Measurements from ENCODE around the gene NANOG.
"Not testable (repeated sequence)": the region's sequence is repeated elsewhere in the genome, so short reads cannot be mapped to it uniquely, and the experiment has no call there.

The NANOG gene

GRCh38 chr12:7788884-7789528, at the start of gene NANOG:
Gene NANOG (plus strand): TSS chr12:7789402. CDS start chr12:7789615, 213 bp downstream.
- Histone ChIP-seq H3K27ac (ENCODE audit: low read length) (peak within 1 kb of the TSS; percentile 80), H3K4me1 (ENCODE audit: insufficient read depth, low read length) (peaks cover 27% of the 10 kb centered on the region), H3K4me3 (ENCODE audit: low read length) (peak within 1 kb of the TSS; percentile 86), H3K9ac (ENCODE audit: low read depth, low read length) (peak within 1 kb of the TSS; percentile 87; the same call in 1 of the 2 replicates), H3K36me3 (ENCODE audit: insufficient read depth, low read depth, low read length) (peaks cover 28% of the 10 kb centered on the region)
- not testable (repeated sequence) for H3K9me3 ChIP-seq (ENCODE audit: insufficient read depth, low read depth, low read length); H3K27me3 ChIP-seq (ENCODE audit: insufficient read depth, low read length)

GRCh38 chr12:7747246-7747645, 42.0 kb upstream of the NANOG start, which contains the start of gene CLEC4C:
Gene CLEC4C (minus strand): TSS chr12:7747375. CDS start chr12:7747348, 27 bp downstream.
- H3K4me1 ChIP-seq (ENCODE audit: insufficient read depth, low read length): no peaks in the 10 kb centered on the region
- peaks cover 3% of the 10 kb centered on the region for H3K9me3 ChIP-seq (ENCODE audit: insufficient read depth, low read depth, low read length)
- no peaks in the 10 kb centered on the region for H3K27me3 ChIP-seq (ENCODE audit: insufficient read depth, low read length)
- H3K36me3 ChIP-seq (ENCODE audit: insufficient read depth, low read depth, low read length): no peaks in the 10 kb centered on the region
- H3K27ac ChIP-seq (ENCODE audit: low read length): no peak within 1 kb of the TSS
- H3K4me3 ChIP-seq (ENCODE audit: low read length): no peak within 1 kb of the TSS
- H3K9ac ChIP-seq (ENCODE audit: low read depth, low read length): no peak within 1 kb of the TSS

DNA sequence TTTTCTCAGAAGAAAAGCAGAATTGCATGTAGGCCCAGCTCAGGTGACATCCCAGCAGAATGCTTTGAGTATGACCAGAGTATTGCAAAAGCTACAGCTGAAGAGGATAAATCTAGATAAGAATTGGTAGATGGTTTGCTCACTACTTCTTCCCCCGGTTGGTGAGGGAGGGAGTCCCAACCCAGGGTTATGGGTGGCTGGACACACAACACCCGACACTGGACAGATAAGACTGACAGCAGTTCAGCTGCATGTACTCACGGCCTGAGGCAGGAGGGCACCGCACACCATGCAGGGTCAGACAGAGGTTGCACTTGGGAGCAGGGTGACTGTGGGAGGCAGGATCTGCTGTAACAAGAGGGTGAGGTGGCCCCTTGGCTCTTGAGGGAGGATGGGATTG, 40.4 kb upstream of the NANOG start:
- Histone ChIP-seq H3K36me3 (ENCODE audit: insufficient read depth, low read depth, low read length) (no peaks in the 10 kb centered on the region), H3K9me3 (ENCODE audit: insufficient read depth, low read depth, low read length) (peaks cover 3% of the 10 kb centered on the region), H3K4me3 (ENCODE audit: low read length) (no peak overlapping the region), H3K27ac (ENCODE audit: low read length) (no peak overlapping the region), H3K27me3 (ENCODE audit: insufficient read depth, low read length) (no peaks in the 10 kb centered on the region), H3K4me1 (ENCODE audit: insufficient read depth, low read length) (no peaks in the 10 kb centered on the region), H3K9ac (ENCODE audit: low read depth, low read length) (no peak overlapping the region)

DNA sequence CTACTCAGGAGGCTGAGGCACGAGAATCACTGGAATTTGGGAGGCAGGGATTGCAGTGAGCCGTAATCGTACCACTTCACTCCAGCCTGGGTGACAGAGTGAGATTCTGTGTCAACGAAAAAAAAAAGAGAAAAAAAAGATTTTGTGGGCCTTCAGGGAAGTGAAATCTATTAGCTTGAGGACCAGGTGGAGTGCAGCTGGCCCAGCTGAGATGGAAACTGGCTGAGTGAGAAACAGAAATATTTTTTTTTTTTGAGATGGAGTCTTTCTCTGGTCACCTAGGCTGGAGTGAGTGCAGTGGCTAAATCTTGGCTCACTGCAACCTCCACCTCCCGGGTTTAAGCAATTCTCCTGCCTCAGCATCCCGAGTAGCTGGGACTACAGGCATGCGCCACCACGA, 39.8 kb upstream of the NANOG start:
- no peak overlapping the region for H3K9ac ChIP-seq (ENCODE audit: low read depth, low read length)
- no peaks in the 10 kb centered on the region for H3K4me1 ChIP-seq (ENCODE audit: insufficient read depth, low read length)
- H3K27ac ChIP-seq (ENCODE audit: low read length): no peak overlapping the region
- H3K27me3 ChIP-seq (ENCODE audit: insufficient read depth, low read length): no peaks in the 10 kb centered on the region
- no peak overlapping the region for H3K4me3 ChIP-seq (ENCODE audit: low read length)
- H3K9me3 ChIP-seq (ENCODE audit: insufficient read depth, low read depth, low read length): peaks cover 3% of the 10 kb centered on the region; the same call in 1 of the 2 replicates
- H3K36me3 ChIP-seq (ENCODE audit: insufficient read depth, low read depth, low read length): no peaks in the 10 kb centered on the region

- H3K4me3 ChIP-seq (ENCODE audit: low read length): no peak overlapping the region
- H3K9me3 ChIP-seq (ENCODE audit: insufficient read depth, low read depth, low read length): peaks cover 3% of the 10 kb centered on the region; the same call in 1 of the 2 replicates
- H3K27ac ChIP-seq (ENCODE audit: low read length): no peak overlapping the region
- H3K27me3 ChIP-seq (ENCODE audit: insufficient read depth, low read length): no peaks in the 10 kb centered on the region
- H3K36me3 ChIP-seq (ENCODE audit: insufficient read depth, low read depth, low read length): no peaks in the 10 kb centered on the region
- H3K9ac ChIP-seq (ENCODE audit: low read depth, low read length): no peak overlapping the region
- no peaks in the 10 kb centered on the region for H3K4me1 ChIP-seq (ENCODE audit: insufficient read depth, low read length)
Measured at GRCh38 chr12:7750350-7750749, 38.9 kb upstream of the NANOG start.

- no peaks in the 10 kb centered on the region for H3K27me3 ChIP-seq (ENCODE audit: insufficient read depth, low read length)
- H3K9me3 ChIP-seq (ENCODE audit: insufficient read depth, low read depth, low read length): peaks cover 2% of the 10 kb centered on the region; the same call in 1 of the 2 replicates
- H3K36me3 ChIP-seq (ENCODE audit: insufficient read depth, low read depth, low read length): no peaks in the 10 kb centered on the region
- no peak overlapping the region for H3K4me3 ChIP-seq (ENCODE audit: low read length)
- H3K27ac ChIP-seq (ENCODE audit: low read length): no peak overlapping the region
- no peak overlapping the region for H3K9ac ChIP-seq (ENCODE audit: low read depth, low read length)
- no peaks in the 10 kb centered on the region for H3K4me1 ChIP-seq (ENCODE audit: insufficient read depth, low read length)
Measured at GRCh38 chr12:7751394-7751793, 37.8 kb upstream of the NANOG start.

- not testable (repeated sequence) for H3K4me3 ChIP-seq (ENCODE audit: low read length); H3K4me1 ChIP-seq (ENCODE audit: insufficient read depth, low read length); H3K9ac ChIP-seq (ENCODE audit: low read depth, low read length)
Measured at GRCh38 chr12:7751941-7752922, 37.0 kb upstream of the NANOG start.

DNA sequence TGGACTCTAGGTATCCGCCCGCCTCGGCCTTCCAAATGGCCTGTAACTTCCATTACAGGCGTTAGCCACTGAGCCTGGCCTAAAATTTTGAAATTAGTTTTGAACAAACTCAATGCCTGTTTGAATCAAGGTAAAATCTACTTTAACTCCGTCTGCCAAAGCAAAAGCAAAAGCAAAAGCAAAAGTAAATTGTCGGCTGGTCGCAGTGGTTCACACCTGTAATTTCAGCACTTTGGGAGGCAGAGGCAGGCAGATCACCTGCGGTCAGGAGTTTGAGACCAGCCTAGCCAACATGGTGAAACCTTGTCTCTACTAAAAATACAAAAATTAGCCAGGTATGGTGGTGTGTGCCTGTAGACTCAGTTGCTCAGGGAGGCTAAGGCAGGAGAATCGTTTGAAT, 33.5 kb upstream of the NANOG start:
- not testable (repeated sequence) for H3K9ac ChIP-seq (ENCODE audit: low read depth, low read length); H3K27me3 ChIP-seq (ENCODE audit: insufficient read depth, low read length); H3K36me3 ChIP-seq (ENCODE audit: insufficient read depth, low read depth, low read length); H3K27ac ChIP-seq (ENCODE audit: low read length); H3K4me3 ChIP-seq (ENCODE audit: low read length); H3K9me3 ChIP-seq (ENCODE audit: insufficient read depth, low read depth, low read length)
- H3K4me1 ChIP-seq (ENCODE audit: insufficient read depth, low read length): peaks cover 15% of the 10 kb centered on the region; the same call in 1 of the 2 replicates

More at GRCh38 chr12:7751941-7752922, 37.0 kb upstream of the NANOG start:
- H3K27ac ChIP-seq (ENCODE audit: low read length); H3K27me3 ChIP-seq (ENCODE audit: insufficient read depth, low read length); H3K9me3 ChIP-seq (ENCODE audit: insufficient read depth, low read depth, low read length); H3K36me3 ChIP-seq (ENCODE audit: insufficient read depth, low read depth, low read length): not testable (repeated sequence)

DNA sequence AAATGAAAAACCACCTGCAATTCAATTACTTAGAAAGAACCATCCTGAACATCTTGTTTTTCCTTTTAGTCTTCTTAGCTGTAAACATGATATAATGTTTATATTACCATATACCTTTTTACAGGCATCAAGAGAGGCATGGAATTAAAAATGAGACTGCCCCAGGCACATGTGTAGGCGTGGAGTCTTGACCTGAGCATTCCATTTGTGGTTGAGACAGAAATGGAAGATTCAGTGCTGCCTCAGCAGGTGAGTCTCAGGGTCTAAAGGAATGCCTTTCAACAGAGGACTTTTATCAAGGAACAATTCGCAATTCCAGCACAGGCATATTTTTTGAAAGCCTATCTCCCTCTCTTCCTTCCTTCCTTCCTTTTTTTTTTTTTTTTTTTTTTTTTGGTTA, 32.2 kb upstream of the NANOG start:
- H3K27me3 ChIP-seq (ENCODE audit: insufficient read depth, low read length): no peaks in the 10 kb centered on the region
- H3K9me3 ChIP-seq (ENCODE audit: insufficient read depth, low read depth, low read length): no peaks in the 10 kb centered on the region
- H3K4me3 ChIP-seq (ENCODE audit: low read length): no peak overlapping the region
- no peak overlapping the region for H3K9ac ChIP-seq (ENCODE audit: low read depth, low read length)
- H3K27ac ChIP-seq (ENCODE audit: low read length): no peak overlapping the region
- peaks cover 15% of the 10 kb centered on the region; the same call in 1 of the 2 replicates for H3K4me1 ChIP-seq (ENCODE audit: insufficient read depth, low read length)
- no peaks in the 10 kb centered on the region for H3K36me3 ChIP-seq (ENCODE audit: insufficient read depth, low read depth, low read length)

- peaks cover 15% of the 10 kb centered on the region; the same call in 1 of the 2 replicates for H3K4me1 ChIP-seq (ENCODE audit: insufficient read depth, low read length)
- peak overlapping the region; percentile 83 for H3K27ac ChIP-seq (ENCODE audit: low read length)
- no peaks in the 10 kb centered on the region for H3K36me3 ChIP-seq (ENCODE audit: insufficient read depth, low read depth, low read length)
- H3K9ac ChIP-seq (ENCODE audit: low read depth, low read length): peak overlapping the region; percentile 74; the same call in 1 of the 2 replicates
- H3K4me3 ChIP-seq (ENCODE audit: low read length): peak overlapping the region; percentile 52; the same call in 1 of the 2 replicates
- H3K27me3 ChIP-seq (ENCODE audit: insufficient read depth, low read length): no peaks in the 10 kb centered on the region
- no peaks in the 10 kb centered on the region for H3K9me3 ChIP-seq (ENCODE audit: insufficient read depth, low read depth, low read length)
Measured at GRCh38 chr12:7758766-7759140, 30.4 kb upstream of the NANOG start.

GRCh38 chr12:7769999-7770398, 19.2 kb upstream of the NANOG start:
- Histone ChIP-seq H3K4me1 (ENCODE audit: insufficient read depth, low read length) (no peaks in the 10 kb centered on the region), H3K36me3 (ENCODE audit: insufficient read depth, low read depth, low read length) (no peaks in the 10 kb centered on the region), H3K9ac (ENCODE audit: low read depth, low read length) (no peak overlapping the region)

More at GRCh38 chr12:7769999-7770398, 19.2 kb upstream of the NANOG start:
- H3K27ac ChIP-seq (ENCODE audit: low read length): no peak overlapping the region
- no peaks in the 10 kb centered on the region for H3K9me3 ChIP-seq (ENCODE audit: insufficient read depth, low read depth, low read length)
- no peak overlapping the region for H3K4me3 ChIP-seq (ENCODE audit: low read length)
- 0 out of 2 replicates have a peak, but pooled peaks cover 4% of the 10 kb centered on the region for H3K27me3 ChIP-seq (ENCODE audit: insufficient read depth, low read length)

Data from iPS-20b (cell line).